Ovary (tissue), 3 donors: ENCODE data around the gene GRID1.

Source experiments
- POLR2A ChIP-seq: fragments of 450-650 bp; IDR thresholded peaks from one replicate; pipeline ENCODE4 v1.6.1; 2017; ENCODE audit warnings: antibody characterized with exemption, mild to moderate bottlenecking, moderate library complexity
- TF ChIP-seq, protein P1 (sequence below), 3 donors: fragments of 450-650 bp in 2 of 3; fragments of 200-600 bp in 1 of 3; IDR thresholded peaks; one replicate each; pipeline versions ENCODE4 v1.5.1 to v1.8.0; 2016 to 2022; ENCODE audit warnings: antibody characterized with exemption in 3 of 3, mild to moderate bottlenecking in 1 of 3
- donor health status: DM: no; HTN: no; CAD: no.

DNA sequence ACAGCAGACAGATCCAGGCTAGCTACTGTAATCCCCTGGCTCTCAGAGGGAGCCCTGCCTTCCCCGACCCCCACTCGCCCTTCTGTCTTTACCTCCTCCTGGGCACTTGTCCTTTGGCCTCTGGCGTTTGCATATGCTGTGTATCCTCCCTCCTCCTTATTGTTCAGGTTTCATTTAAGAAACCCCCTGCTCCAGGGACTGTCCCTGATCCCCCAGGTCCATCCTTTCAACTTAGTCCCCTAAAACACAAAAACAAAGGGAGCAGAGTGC, 25.7 kb downstream of the GRID1 start:
- TF ChIP-seq, protein P1, sequence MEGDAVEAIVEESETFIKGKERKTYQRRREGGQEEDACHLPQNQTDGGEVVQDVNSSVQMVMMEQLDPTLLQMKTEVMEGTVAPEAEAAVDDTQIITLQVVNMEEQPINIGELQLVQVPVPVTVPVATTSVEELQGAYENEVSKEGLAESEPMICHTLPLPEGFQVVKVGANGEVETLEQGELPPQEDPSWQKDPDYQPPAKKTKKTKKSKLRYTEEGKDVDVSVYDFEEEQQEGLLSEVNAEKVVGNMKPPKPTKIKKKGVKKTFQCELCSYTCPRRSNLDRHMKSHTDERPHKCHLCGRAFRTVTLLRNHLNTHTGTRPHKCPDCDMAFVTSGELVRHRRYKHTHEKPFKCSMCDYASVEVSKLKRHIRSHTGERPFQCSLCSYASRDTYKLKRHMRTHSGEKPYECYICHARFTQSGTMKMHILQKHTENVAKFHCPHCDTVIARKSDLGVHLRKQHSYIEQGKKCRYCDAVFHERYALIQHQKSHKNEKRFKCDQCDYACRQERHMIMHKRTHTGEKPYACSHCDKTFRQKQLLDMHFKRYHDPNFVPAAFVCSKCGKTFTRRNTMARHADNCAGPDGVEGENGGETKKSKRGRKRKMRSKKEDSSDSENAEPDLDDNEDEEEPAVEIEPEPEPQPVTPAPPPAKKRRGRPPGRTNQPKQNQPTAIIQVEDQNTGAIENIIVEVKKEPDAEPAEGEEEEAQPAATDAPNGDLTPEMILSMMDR (IDR thresholded peaks at IDR 0.05) = no peak
- TF ChIP-seq POLR2A = no peak
